Omental fat pad (tissue), 4 donors: ENCODE data around the gene ZPBP2. TPM values are rescaled to one million over a fixed set of nuclear protein-coding genes. Genes with fewer than 3 reads are reported as not detected.
"Not testable (repeated sequence)": the region's sequence is repeated elsewhere in the genome, so short reads cannot be mapped to it uniquely, and the experiment has no call there.

Experiments used
- ATAC-seq: fragments of 150-250 bp; one replicate; pipeline ENCODE4 v1.9.1; 2016; ENCODE audit warnings: mild to moderate bottlenecking, moderate library complexity; ENCODE audit not compliant: low FRiP score
- DNase-seq: peaks from one replicate; pipeline ENCODE4 v3.0.0-alpha.2; 2019; ENCODE audit warnings: low spot score
- total RNA-seq, 4 donors: library from RNA; depleted of rRNA; stranded (reverse); fragments of >200 nt; gene quantifications; one replicate each; pipeline ENCODE4 v1.1.0, GENCODE V29; 2016
- TF ChIP-seq, protein P1 (sequence below), 3 donors: fragments of 450-650 bp; IDR thresholded peaks; one replicate each; pipeline ENCODE4 v1.5.1; 2016 to 2017; ENCODE audit warnings: antibody characterized with exemption in 3 of 3, mild to moderate bottlenecking in 3 of 3, moderate library complexity in 2 of 3

The ZPBP2 gene
- total RNA-seq, 4 donors from 2014 or later: not detected

DNA sequence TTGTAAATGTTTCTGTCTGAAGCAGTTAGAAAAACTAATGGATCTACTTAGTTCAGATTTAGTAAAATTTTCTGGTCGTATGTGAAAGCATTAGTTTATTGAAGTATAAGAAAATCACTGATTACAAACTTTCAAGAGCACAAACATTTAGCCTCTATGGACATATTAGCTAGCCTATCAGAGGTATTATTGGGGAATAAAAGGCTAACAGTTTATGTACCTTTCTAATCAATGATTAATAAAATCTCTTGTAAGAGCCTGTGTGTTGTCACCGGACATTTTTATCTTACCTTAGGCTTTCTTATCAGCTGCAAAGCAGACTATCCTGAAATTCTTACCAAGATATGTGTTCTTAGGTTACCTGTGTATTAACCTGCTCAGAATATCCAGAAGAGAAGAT, 21.2 kb downstream of the ZPBP2 start:
- no peak for ATAC-seq
- TF ChIP-seq, protein P1, sequence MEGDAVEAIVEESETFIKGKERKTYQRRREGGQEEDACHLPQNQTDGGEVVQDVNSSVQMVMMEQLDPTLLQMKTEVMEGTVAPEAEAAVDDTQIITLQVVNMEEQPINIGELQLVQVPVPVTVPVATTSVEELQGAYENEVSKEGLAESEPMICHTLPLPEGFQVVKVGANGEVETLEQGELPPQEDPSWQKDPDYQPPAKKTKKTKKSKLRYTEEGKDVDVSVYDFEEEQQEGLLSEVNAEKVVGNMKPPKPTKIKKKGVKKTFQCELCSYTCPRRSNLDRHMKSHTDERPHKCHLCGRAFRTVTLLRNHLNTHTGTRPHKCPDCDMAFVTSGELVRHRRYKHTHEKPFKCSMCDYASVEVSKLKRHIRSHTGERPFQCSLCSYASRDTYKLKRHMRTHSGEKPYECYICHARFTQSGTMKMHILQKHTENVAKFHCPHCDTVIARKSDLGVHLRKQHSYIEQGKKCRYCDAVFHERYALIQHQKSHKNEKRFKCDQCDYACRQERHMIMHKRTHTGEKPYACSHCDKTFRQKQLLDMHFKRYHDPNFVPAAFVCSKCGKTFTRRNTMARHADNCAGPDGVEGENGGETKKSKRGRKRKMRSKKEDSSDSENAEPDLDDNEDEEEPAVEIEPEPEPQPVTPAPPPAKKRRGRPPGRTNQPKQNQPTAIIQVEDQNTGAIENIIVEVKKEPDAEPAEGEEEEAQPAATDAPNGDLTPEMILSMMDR (IDR thresholded peaks at IDR 0.05): no peak
- DNase-seq: no peak

DNA sequence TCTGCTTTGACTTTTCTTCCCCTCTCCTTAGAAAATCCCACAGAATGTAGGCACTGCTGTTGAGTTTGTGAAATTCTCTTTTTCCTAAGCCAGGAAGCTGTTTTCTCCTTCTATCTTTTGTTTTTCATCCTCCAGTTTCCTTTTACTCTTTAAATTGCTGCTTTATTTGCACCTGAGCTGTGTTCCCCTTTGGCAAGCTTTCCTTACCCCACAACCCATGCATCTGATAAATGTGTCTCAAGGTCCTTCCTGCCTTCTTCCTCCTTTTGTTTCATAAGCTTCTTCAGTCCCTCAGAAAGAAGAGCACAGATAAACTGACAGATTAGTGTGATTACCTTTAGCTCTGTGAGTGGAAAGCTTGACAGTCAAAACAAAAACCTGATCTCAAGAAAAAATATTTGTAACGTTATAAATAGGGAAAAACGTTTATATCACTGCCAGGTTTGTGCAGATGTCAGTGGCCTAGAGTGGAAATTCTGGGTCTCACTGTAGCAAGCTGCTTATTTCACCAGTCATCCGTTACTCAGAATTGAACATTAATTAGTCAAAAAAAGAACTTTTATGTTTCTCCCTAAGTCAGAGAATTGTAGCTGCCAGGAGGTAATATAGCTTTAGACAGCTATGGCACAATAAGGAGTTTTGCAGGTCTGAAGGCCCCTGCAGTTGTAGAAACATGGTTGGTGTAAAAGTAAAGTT, 26.8 kb downstream of the ZPBP2 start:
- TF ChIP-seq, protein P1 (IDR thresholded peaks at IDR 0.05): no peak
- no peak for ATAC-seq

DNA sequence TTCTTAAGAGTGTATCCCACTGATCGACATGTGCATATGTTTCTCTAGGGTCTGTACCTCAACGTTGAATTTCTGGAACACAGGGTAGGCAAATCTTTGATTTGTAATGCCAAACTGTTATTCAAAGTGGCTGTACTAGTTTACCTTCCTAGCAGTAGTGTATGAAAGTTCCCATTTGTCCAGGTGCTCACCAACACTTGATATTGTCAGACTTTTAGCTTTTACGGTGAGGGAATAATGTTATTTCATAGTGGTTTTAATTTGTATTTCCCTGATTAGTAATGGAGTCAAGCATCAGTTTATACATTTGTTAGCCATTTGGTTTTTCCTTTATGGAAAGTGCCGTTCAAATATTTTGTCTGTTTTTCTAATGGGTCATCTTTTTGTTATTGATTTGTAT, 30.1 kb downstream of the ZPBP2 start:
- ATAC-seq (no peak), DNase-seq (no peak)
- TF ChIP-seq, protein P1 (IDR thresholded peaks at IDR 0.05): no peak

More for the DNA sequence above, 26.8 kb downstream of the ZPBP2 start:
- DNase-seq: no peak

DNA sequence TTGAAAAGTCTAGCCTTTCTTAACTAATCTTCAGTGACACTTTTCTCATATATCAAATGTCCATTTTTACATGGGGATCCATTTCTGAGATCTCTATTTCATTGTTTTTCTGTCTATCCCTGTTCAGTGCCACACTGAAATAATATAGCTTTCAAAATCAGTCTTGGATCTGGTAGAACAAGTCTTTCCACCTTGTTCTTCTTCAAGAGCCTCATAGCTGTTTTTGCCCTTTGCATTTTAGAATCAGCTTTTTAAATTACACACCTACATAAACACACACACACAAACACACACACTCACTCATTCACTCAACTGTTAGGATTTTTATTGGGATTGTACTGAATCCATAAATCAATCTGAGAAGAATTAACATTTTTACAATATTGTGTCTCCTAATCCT, 31.2 kb downstream of the ZPBP2 start:
- DNase-seq (no peak), ATAC-seq (no peak)
- TF ChIP-seq, protein P1 (IDR thresholded peaks at IDR 0.05): no peak

DNA sequence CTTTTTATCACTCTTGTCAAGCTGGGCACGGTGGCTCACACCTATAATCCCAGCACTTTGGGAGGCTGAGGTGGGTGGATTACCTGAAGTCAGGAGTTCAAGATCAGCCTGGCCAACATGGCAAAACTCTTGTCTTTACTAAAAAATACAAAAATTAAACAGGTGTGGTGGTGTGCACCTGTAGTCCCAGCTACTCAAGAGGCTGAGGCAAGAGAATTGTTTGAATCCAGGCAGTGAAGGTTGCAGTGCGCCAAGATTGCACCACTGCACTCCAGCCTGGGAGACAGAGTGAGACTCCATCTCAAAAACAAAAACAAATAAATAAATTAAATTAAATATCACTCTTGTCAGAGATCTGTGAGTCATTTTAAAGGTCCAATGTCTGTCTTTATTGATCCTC, 34.0 kb downstream of the ZPBP2 start:
- not testable (repeated sequence) for DNase-seq, ATAC-seq

DNA sequence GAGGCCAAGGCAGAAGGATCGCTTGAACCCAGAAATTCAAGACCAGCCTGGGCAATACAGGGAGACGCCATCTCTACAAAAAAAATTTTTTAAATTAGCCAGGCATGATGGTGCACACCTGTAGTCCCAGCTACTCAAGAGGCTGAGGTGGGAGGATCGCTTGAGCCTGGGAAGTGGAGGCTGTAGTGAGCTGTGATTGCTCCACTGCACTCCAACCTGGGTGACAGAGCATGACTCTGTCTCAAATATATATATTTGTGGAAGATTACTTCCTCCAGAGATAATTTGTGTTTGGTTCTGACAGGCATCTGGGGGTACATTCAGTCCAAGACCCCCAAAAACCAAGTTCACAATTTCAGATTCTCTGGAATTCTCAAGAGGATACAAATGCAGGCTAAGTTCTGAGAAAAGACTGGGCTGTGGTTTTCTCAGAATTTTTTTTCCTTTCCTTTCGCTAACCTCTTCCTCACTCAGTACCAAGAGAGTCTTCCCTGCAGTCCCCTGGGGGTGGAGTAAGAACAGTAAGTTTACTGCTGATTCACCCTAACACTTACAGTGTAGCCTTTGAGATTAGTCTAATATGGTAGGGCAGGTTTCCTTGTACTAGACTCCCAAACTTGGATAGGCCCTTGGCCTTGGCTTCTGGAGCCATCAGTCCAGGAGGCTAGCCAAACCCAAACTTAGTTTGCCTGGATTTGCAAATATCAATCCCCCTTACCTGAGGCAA, 35.3 kb downstream of the ZPBP2 start:
- DNase-seq: no peak
- TF ChIP-seq, protein P1 (IDR thresholded peaks at IDR 0.05): no peak
- no peak for ATAC-seq

DNA sequence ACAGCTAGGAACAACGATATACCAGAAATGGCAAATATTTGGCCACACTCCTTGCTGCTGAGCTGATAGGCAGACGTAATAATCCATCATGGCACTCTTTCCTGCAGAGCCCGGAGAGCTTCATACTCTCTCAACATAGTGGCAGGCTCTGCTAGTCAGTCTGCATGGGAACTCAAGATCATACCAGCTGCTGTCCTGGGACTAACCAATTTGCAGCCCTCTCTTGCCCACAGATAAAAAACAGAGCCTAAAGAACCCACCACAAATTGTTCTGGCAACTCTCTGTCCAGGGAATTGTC, 36.9 kb downstream of the ZPBP2 start:
- TF ChIP-seq, protein P1 (IDR thresholded peaks at IDR 0.05): no peak
- no peak for ATAC-seq
- no peak for DNase-seq
